ENCODE data around the gene AGRP.
A peak's percentile ranks its signal among the peaks of the same experiment; 100 is the strongest.

The AGRP gene

GRCh38 chr16:67438098-67438791 lies 45.1 kb downstream of the AGRP start:
- H2BK5ac ChIP-seq (ENCODE audit: low read depth, low read length, poor library complexity, severe bottlenecking) = no peak overlapping the region
- no peak overlapping the region for H3K9ac ChIP-seq (ENCODE audit: low read length)
- H4K8ac ChIP-seq (ENCODE audit: low read length) = no peak overlapping the region
- H3K27ac ChIP-seq (ENCODE audit: low read length, poor library complexity, severe bottlenecking) = no peak overlapping the region
- H3K4me3 ChIP-seq (ENCODE audit: insufficient read depth in 1 of 2, low read depth in 1 of 2, low read length in 2 of 2) = no peak overlapping the region
- no peak overlapping the region for H3K18ac ChIP-seq (ENCODE audit: low read depth in 1 of 2, low read length in 2 of 2)
- WGBS = 94% methylated on average over 19 of the region's 20 CpGs
- H3K36me3 ChIP-seq (ENCODE audit: control insufficient read depth in 1 of 2, insufficient read depth in 2 of 2, low read depth in 1 of 2, low read length in 2 of 2) = peaks cover 76 to 85% of the 10 kb centered on the region in 2 experiments
- no peak for DNase-seq
- H3K79me1 ChIP-seq (replicated peaks; ENCODE audit: low read length, poor library complexity, severe bottlenecking) = peaks cover 25% of the 10 kb centered on the region
- H2BK120ac ChIP-seq (ENCODE audit: low read depth, low read length) = no peak overlapping the region
- peaks cover 7% of the 10 kb centered on the region for H3K4me1 ChIP-seq (ENCODE audit: control insufficient read depth, insufficient read depth, low read depth, low read length)
- H2AFZ ChIP-seq (ENCODE audit: low read depth, low read length) = no peak overlapping the region
- no peak overlapping the region for H4K91ac ChIP-seq (ENCODE audit: low read length)
- H2BK15ac ChIP-seq (ENCODE audit: low read depth, poor library complexity, severe bottlenecking) = no peak overlapping the region
- no peaks in the 10 kb centered on the region for H3K27me3 ChIP-seq (ENCODE audit: control insufficient read depth in 1 of 2, insufficient read depth in 1 of 2, low read length in 2 of 2)
- H2BK12ac ChIP-seq (ENCODE audit: low read length in 2 of 2) = no peak overlapping the region
- H3K14ac ChIP-seq (ENCODE audit: low read length in 2 of 2) = no peak overlapping the region
- no peaks in the 10 kb centered on the region for H3K9me3 ChIP-seq (ENCODE audit: control insufficient read depth, low read length)
- H3K4me2 ChIP-seq (ENCODE audit: low read length, poor library complexity, severe bottlenecking) = no peak overlapping the region
- H3K4ac ChIP-seq (ENCODE audit: low read depth in 1 of 2, low read length in 2 of 2) = no peak overlapping the region
- no peak overlapping the region for H3K23ac ChIP-seq (ENCODE audit: low read length in 2 of 2)
- no peak overlapping the region for H2AK5ac ChIP-seq (ENCODE audit: low read length, severe bottlenecking)

GRCh38 chr16:67437513-67437912 lies 45.8 kb downstream of the AGRP start:
- no peak overlapping the region for H2BK120ac ChIP-seq (ENCODE audit: low read depth, low read length)
- H3K4me1 ChIP-seq (ENCODE audit: control insufficient read depth, insufficient read depth, low read depth, low read length) = peaks cover 7% of the 10 kb centered on the region
- no peak overlapping the region for H2AFZ ChIP-seq (ENCODE audit: low read depth, low read length)
- H4K8ac ChIP-seq (ENCODE audit: low read length) = no peak overlapping the region
- no peak overlapping the region for H2BK12ac ChIP-seq (ENCODE audit: low read length in 2 of 2)
- 100% methylated on average over 4 of the region's 4 CpGs for WGBS
- H2BK15ac ChIP-seq (ENCODE audit: low read depth, poor library complexity, severe bottlenecking) = no peak overlapping the region
- H3K23ac ChIP-seq (ENCODE audit: low read length in 2 of 2) = no peak overlapping the region
- no peak overlapping the region for H3K4me2 ChIP-seq (ENCODE audit: low read length, poor library complexity, severe bottlenecking)
- H3K27me3 ChIP-seq (ENCODE audit: control insufficient read depth in 1 of 2, insufficient read depth in 1 of 2, low read length in 2 of 2) = no peaks in the 10 kb centered on the region
- no peak overlapping the region for H4K91ac ChIP-seq (ENCODE audit: low read length)
- no peak overlapping the region for H3K4me3 ChIP-seq (ENCODE audit: insufficient read depth in 1 of 2, low read depth in 1 of 2, low read length in 2 of 2)
- peaks cover 18% of the 10 kb centered on the region for H3K79me1 ChIP-seq (replicated peaks; ENCODE audit: low read length, poor library complexity, severe bottlenecking)
- H2AK5ac ChIP-seq (ENCODE audit: low read length, severe bottlenecking) = no peak overlapping the region
- H3K4ac ChIP-seq (ENCODE audit: low read depth in 1 of 2, low read length in 2 of 2) = no peak overlapping the region
- H3K27ac ChIP-seq (ENCODE audit: low read length, poor library complexity, severe bottlenecking) = no peak overlapping the region
- H3K14ac ChIP-seq (ENCODE audit: low read length in 2 of 2) = no peak overlapping the region
- H3K36me3 ChIP-seq (ENCODE audit: control insufficient read depth in 1 of 2, insufficient read depth in 2 of 2, low read depth in 1 of 2, low read length in 2 of 2) = peaks cover 73 to 79% of the 10 kb centered on the region in 2 experiments
- no peaks in the 10 kb centered on the region for H3K9me3 ChIP-seq (ENCODE audit: control insufficient read depth, low read length)
- DNase-seq = no peak
- H2BK5ac ChIP-seq (ENCODE audit: low read depth, low read length, poor library complexity, severe bottlenecking) = no peak overlapping the region
- H3K9ac ChIP-seq (ENCODE audit: low read length) = no peak overlapping the region
- H3K18ac ChIP-seq (ENCODE audit: low read depth in 1 of 2, low read length in 2 of 2) = no peak overlapping the region

- Histone ChIP-seq H4K8ac (ENCODE audit: low read length) (peak overlapping the region; percentile 7), H2BK15ac (ENCODE audit: low read depth, poor library complexity, severe bottlenecking) (no peak overlapping the region), H2BK120ac (ENCODE audit: low read depth, low read length) (no peak overlapping the region), H4K91ac (ENCODE audit: low read length) (no peak overlapping the region), H3K18ac (ENCODE audit: low read depth in 1 of 2, low read length in 2 of 2) (no peak overlapping the region), H3K4me2 (ENCODE audit: low read length, poor library complexity, severe bottlenecking) (no peak overlapping the region), H3K36me3 (ENCODE audit: control insufficient read depth in 1 of 2, insufficient read depth in 2 of 2, low read depth in 1 of 2, low read length in 2 of 2) (peaks cover 68 to 71% of the 10 kb centered on the region in 2 experiments), H3K23ac (ENCODE audit: low read length in 2 of 2) (no peak overlapping the region), H2AFZ (ENCODE audit: low read depth, low read length) (no peak overlapping the region), H3K27ac (ENCODE audit: low read length, poor library complexity, severe bottlenecking) (no peak overlapping the region), H3K9ac (ENCODE audit: low read length) (no peak overlapping the region), H2AK5ac (ENCODE audit: low read length, severe bottlenecking) (no peak overlapping the region), H3K9me3 (ENCODE audit: control insufficient read depth, low read length) (no peaks in the 10 kb centered on the region), H2BK12ac (ENCODE audit: low read length in 2 of 2) (no peak overlapping the region), H2BK5ac (ENCODE audit: low read depth, low read length, poor library complexity, severe bottlenecking) (no peak overlapping the region), H3K4me1 (ENCODE audit: control insufficient read depth, insufficient read depth, low read depth, low read length) (peaks cover 10% of the 10 kb centered on the region), H3K4me3 (ENCODE audit: insufficient read depth in 1 of 2, low read depth in 1 of 2, low read length in 2 of 2) (no peak overlapping the region), H3K4ac (ENCODE audit: low read depth in 1 of 2, low read length in 2 of 2) (no peak overlapping the region), H3K14ac (ENCODE audit: low read length in 2 of 2) (no peak overlapping the region), H3K79me1 (replicated peaks; ENCODE audit: low read length, poor library complexity, severe bottlenecking) (peaks cover 16% of the 10 kb centered on the region), H3K27me3 (ENCODE audit: control insufficient read depth in 1 of 2, insufficient read depth in 1 of 2, low read length in 2 of 2) (peaks cover 2 to 4% of the 10 kb centered on the region in 2 experiments)
- DNase-seq = no peak
- WGBS = 96% methylated on average over 23 of the region's 23 CpGs
Observed at GRCh38 chr16:67436640-67437193, 46.6 kb downstream of the AGRP start.

GRCh38 chr16:67435758-67436164 lies 47.6 kb downstream of the AGRP start:
- peaks cover 58 to 63% of the 10 kb centered on the region in 2 experiments for H3K36me3 ChIP-seq (ENCODE audit: control insufficient read depth in 1 of 2, insufficient read depth in 2 of 2, low read depth in 1 of 2, low read length in 2 of 2)
- no peak overlapping the region for H3K9ac ChIP-seq (ENCODE audit: low read length)
- H3K18ac ChIP-seq (ENCODE audit: low read depth in 1 of 2, low read length in 2 of 2) = no peak overlapping the region
- no peak overlapping the region for H2BK5ac ChIP-seq (ENCODE audit: low read depth, low read length, poor library complexity, severe bottlenecking)
- DNase-seq = no peak
- peaks cover 15% of the 10 kb centered on the region for H3K4me1 ChIP-seq (ENCODE audit: control insufficient read depth, insufficient read depth, low read depth, low read length)
- H3K27ac ChIP-seq (ENCODE audit: low read length, poor library complexity, severe bottlenecking) = no peak overlapping the region
- H3K79me1 ChIP-seq (replicated peaks; ENCODE audit: low read length, poor library complexity, severe bottlenecking) = peaks cover 9% of the 10 kb centered on the region
- H3K14ac ChIP-seq (ENCODE audit: low read length in 2 of 2) = no peak overlapping the region
- H2AK5ac ChIP-seq (ENCODE audit: low read length, severe bottlenecking) = no peak overlapping the region
- no peak overlapping the region for H4K91ac ChIP-seq (ENCODE audit: low read length)
- no peak overlapping the region for H2BK12ac ChIP-seq (ENCODE audit: low read length in 2 of 2)
- H3K27me3 ChIP-seq (ENCODE audit: control insufficient read depth in 1 of 2, insufficient read depth in 1 of 2, low read length in 2 of 2) = peaks cover 3 to 8% of the 10 kb centered on the region in 2 experiments
- no peak overlapping the region for H2AFZ ChIP-seq (ENCODE audit: low read depth, low read length)
- H3K9me3 ChIP-seq (ENCODE audit: control insufficient read depth, low read length) = no peaks in the 10 kb centered on the region
- no peak overlapping the region for H3K23ac ChIP-seq (ENCODE audit: low read length in 2 of 2)
- no peak overlapping the region for H3K4me3 ChIP-seq (ENCODE audit: insufficient read depth in 1 of 2, low read depth in 1 of 2, low read length in 2 of 2)
- 97% methylated on average over 16 of the region's 16 CpGs for WGBS
- no peak overlapping the region for H4K8ac ChIP-seq (ENCODE audit: low read length)
- H2BK15ac ChIP-seq (ENCODE audit: low read depth, poor library complexity, severe bottlenecking) = no peak overlapping the region
- no peak overlapping the region for H3K4me2 ChIP-seq (ENCODE audit: low read length, poor library complexity, severe bottlenecking)
- H3K4ac ChIP-seq (ENCODE audit: low read depth in 1 of 2, low read length in 2 of 2) = no peak overlapping the region
- H2BK120ac ChIP-seq (ENCODE audit: low read depth, low read length) = no peak overlapping the region
